HUES48 (cell line): Measurements from ENCODE around the gene STAT3.
"Not testable (repeated sequence)": the region's sequence is repeated elsewhere in the genome, so short reads cannot be mapped to it uniquely, and the experiment has no call there.

Source experiments
- H3K27ac ChIP-seq: one replicate; pipeline ENCODE4 v1.7.0; 2013; ENCODE audit warnings: low read depth, low read length, inconsistent platforms
- H3K27me3 ChIP-seq: 2 replicates; pipeline ENCODE4 v1.6.1; 2013; ENCODE audit warnings: mild to moderate bottlenecking, low read length; ENCODE audit not compliant: control insufficient read depth, insufficient read depth
- H3K36me3 ChIP-seq: 2 replicates; pipeline ENCODE4 v1.6.1; 2013; ENCODE audit warnings: low read length; ENCODE audit not compliant: control insufficient read depth, insufficient read depth
- H3K4me1 ChIP-seq: 2 replicates; pipeline ENCODE4 v1.6.1; 2013; ENCODE audit warnings: mild to moderate bottlenecking, low read length; ENCODE audit not compliant: control insufficient read depth, insufficient read depth
- H3K4me3 ChIP-seq: 2 replicates; pipeline ENCODE4 v1.5.1; 2013; ENCODE audit warnings: mild to moderate bottlenecking, low read depth, low read length
- H3K9ac ChIP-seq: 2 replicates; pipeline ENCODE4 v1.6.1; 2013; ENCODE audit warnings: mild to moderate bottlenecking, low read depth, low read length, moderate library complexity
- H3K9me3 ChIP-seq: 2 replicates; pipeline ENCODE4 v1.6.1; 2013; ENCODE audit warnings: low read length; ENCODE audit not compliant: control insufficient read depth, insufficient read depth

The STAT3 gene

DNA sequence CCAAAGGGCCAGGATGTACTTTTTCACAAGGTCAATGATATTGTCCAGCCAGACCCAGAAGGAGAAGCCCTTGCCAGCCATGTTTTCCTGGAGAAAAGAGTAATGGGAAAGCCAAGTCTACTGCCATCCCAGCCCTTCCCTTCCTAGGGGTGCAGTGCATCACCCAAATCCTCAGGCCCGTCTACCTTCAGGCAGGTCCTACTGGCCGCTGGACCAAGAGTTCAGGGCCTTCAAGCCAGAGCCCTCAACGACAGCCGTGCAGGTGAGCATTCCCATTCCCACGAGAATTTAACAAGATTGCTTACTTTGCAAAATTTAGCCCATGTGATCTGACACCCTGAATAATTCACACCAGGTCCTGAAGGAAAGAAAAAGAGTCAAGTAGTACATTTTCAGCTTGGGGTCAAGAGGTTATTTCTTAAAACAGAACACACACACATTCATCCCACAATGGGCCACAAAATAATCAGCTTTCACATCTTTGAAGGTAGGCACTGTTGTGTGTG lies 64.9 kb downstream of the STAT3 start:
- H3K36me3 ChIP-seq = peaks cover 72% of the 10 kb centered on the region
- no peaks in the 10 kb centered on the region for H3K9me3 ChIP-seq
- peaks cover 6% of the 10 kb centered on the region; the same call in 1 of the 2 replicates for H3K4me1 ChIP-seq
- no peak overlapping the region for H3K9ac ChIP-seq
- H3K27ac ChIP-seq = peak overlapping the region; percentile 14
- H3K27me3 ChIP-seq = no peaks in the 10 kb centered on the region
- no peak overlapping the region for H3K4me3 ChIP-seq

DNA sequence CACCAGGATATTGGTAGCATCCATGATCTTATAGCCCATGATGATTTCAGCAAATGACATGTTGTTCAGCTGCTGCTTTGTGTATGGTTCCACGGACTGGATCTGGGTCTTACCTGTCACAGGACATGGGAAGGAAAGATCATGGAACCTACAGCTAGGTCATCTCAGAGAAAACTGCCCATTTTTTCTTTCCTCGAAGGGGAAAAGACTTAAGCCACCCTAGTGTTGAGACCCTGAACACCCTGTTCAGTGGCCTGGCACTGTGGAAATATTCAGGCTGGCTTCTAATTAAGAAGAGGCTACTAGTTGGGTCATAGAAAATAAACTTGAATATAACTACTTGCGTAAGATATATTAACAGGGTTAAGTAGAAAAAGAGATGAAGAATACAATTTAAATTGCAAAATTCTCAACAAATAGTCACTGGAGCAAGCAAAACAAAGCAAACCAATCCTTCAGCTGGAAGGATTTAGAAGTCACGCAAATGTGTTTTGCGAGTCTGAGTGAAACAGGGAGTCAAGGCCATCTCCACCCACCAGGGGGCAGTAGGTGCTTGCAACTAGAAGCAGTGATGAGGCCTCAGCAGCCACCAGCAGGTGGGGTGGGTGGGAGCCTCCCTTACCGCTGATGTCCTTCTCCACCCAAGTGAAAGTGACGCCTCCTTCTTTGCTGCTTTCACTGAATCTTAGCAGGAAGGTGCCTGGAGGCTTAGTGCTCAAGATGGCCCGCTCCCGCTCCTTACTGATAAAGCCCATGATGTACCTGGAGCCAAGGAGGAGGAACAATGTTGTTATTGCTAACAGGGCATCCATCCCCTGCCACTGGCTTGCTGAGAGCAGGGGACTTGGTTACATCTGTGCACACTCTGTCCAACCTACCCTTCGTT lies 65.6 kb downstream of the STAT3 start:
- Histone ChIP-seq H3K9ac (no peak overlapping the region), H3K36me3 (peaks cover 78% of the 10 kb centered on the region), H3K4me1 (peaks cover 6% of the 10 kb centered on the region; the same call in 1 of the 2 replicates), H3K4me3 (no peak overlapping the region), H3K27me3 (no peaks in the 10 kb centered on the region), H3K27ac (peak overlapping the region; percentile 14), H3K9me3 (no peaks in the 10 kb centered on the region)

GRCh38 chr17:42321555-42321954 lies 66.7 kb downstream of the STAT3 start:
- Histone ChIP-seq H3K27me3 (no peaks in the 10 kb centered on the region), H3K4me1 (peaks cover 6% of the 10 kb centered on the region; the same call in 1 of the 2 replicates), H3K9ac (no peak overlapping the region), H3K9me3 (no peaks in the 10 kb centered on the region), H3K27ac (no peak overlapping the region), H3K36me3 (peaks cover 78% of the 10 kb centered on the region), H3K4me3 (no peak overlapping the region)

DNA sequence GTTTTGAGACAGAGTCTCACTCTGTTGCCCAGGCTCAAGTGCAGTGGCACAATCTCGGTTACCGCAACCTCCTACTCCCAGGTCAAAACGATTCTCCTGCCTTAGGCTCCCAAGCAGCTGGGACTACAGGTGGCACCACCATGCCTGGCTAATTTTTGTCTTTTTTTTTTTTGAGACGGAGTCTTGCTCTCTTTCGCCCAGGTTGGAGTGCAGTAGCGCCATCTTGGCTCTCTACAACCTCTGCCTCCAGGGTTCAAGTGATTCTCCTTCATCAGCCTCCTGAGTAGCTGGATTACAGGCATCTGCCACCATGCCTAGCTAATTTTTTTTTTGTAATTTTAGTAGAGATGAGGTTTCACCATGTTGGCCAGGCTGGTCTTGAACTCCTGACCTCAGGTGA lies 70.3 kb downstream of the STAT3 start:
- peaks cover 73% of the 10 kb centered on the region for H3K36me3 ChIP-seq
- H3K9me3 ChIP-seq, H3K4me1 ChIP-seq, H3K9ac ChIP-seq, H3K4me3 ChIP-seq, H3K27ac ChIP-seq, H3K27me3 ChIP-seq: not testable (repeated sequence)

DNA sequence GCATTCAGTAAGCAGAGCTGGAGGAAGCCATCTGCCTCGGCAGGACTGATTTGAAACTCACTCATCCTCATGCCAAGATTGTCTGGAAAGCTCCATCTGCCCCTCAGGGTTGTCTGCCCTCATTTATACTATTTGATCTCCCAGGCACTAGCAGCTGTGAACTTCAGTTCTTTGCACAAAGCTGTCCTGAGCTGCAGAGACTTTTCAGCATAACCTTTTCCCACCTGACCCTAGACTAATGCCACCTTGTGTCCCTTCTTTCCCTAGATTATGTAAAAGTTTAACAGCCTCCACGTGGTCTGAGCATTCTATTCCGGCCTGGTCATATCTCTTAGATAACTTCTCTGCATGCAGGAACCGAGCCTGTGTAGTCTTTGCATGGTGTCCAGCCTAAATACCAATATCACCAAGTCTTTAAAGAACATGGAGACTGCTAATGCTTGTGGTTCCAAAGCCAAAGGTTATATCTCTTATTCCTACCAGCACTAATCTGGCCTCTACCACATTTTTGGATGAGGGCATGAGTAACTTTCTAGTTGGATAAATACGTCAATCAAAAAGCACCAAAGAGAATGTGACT lies 70.9 kb downstream of the STAT3 start:
- Histone ChIP-seq H3K27me3 (no peaks in the 10 kb centered on the region), H3K36me3 (peaks cover 70% of the 10 kb centered on the region), H3K4me1 (peaks cover 3% of the 10 kb centered on the region; the same call in 1 of the 2 replicates), H3K4me3 (no peak overlapping the region), H3K9ac (no peak overlapping the region), H3K9me3 (no peaks in the 10 kb centered on the region), H3K27ac (no peak overlapping the region)

DNA sequence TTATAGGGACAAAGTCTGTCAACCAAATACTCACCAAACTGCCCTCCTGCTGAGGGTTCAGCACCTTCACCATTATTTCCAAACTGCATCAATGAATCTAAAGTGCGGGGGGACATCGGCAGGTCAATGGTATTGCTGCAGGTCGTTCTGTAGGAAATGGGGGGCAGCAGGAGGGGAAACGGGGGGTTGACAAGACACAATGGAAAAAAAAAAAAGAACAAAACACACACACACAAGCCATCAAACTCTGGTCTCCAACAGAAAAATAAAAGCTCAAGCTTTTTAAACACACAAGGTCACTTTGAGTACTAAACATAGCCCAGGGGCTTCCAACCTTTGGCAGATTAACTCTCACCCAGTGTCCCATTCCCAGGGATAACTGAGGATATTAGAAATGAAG lies 71.5 kb downstream of the STAT3 start:
- peaks cover 64% of the 10 kb centered on the region for H3K36me3 ChIP-seq
- H3K27ac ChIP-seq = no peak overlapping the region
- no peaks in the 10 kb centered on the region for H3K9me3 ChIP-seq
- no peak overlapping the region for H3K4me3 ChIP-seq
- no peaks in the 10 kb centered on the region for H3K27me3 ChIP-seq
- H3K4me1 ChIP-seq = peaks cover 9% of the 10 kb centered on the region
- no peak overlapping the region for H3K9ac ChIP-seq

- H3K4me3 ChIP-seq = no peak overlapping the region
- no peaks in the 10 kb centered on the region for H3K9me3 ChIP-seq
- peaks cover 57% of the 10 kb centered on the region for H3K36me3 ChIP-seq
- no peaks in the 10 kb centered on the region for H3K27me3 ChIP-seq
- H3K4me1 ChIP-seq = peaks cover 13% of the 10 kb centered on the region
- no peak overlapping the region for H3K9ac ChIP-seq
- no peak overlapping the region for H3K27ac ChIP-seq
Observed at GRCh38 chr17:42315402-42316156, 72.7 kb downstream of the STAT3 start.

DNA sequence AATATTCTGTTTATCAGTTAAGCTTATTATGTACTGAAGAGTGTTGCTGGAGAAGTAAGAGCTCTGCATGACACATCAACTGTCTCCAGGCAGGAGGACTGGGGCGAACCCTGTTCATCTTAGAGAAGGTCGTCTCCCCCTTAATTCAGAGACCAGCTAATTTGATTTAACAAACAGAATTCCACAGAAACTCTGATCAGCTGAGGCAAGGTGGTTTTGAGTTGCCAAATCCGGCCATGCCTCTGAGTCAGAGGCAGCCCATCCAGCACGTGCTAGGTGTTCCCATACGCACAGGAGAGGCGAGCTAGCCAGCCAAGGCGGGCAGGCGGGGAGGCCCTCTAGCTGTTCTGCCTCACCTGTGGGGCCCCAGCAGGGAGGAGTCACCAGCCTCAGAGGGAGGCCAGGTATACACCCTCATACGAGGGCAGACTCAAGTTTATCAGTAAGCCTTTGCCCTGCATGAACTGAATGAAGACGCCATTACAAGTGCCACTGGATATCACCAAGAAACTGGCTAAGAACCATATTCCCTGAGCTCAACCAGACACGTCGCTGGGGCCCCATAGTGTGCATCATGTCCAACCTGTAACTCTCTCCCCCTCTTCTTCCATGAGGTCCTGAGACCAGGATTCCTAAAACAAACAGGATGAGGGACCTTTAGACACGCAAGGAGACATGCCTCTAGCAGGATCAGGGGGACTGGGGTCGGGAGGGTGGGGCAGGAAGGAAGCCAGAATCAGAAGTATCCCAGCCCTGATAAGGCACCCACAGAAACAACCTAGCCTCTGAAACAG lies 74.3 kb downstream of the STAT3 start:
- Histone ChIP-seq H3K4me1 (peaks cover 13% of the 10 kb centered on the region), H3K36me3 (peaks cover 46% of the 10 kb centered on the region), H3K9me3 (no peaks in the 10 kb centered on the region), H3K27me3 (no peaks in the 10 kb centered on the region), H3K4me3 (no peak overlapping the region), H3K27ac (peak overlapping the region; percentile 18), H3K9ac (no peak overlapping the region)

GRCh38 chr17:42313389-42313772 lies 74.9 kb downstream of the STAT3 start:
- Histone ChIP-seq H3K27me3 (no peaks in the 10 kb centered on the region), H3K4me1 (peaks cover 13% of the 10 kb centered on the region), H3K36me3 (peaks cover 41% of the 10 kb centered on the region), H3K4me3 (no peak overlapping the region), H3K9me3 (no peaks in the 10 kb centered on the region), H3K27ac (no peak overlapping the region), H3K9ac (no peak overlapping the region)
